Endothelial cell of umbilical vein (primary cell): ENCODE results near the gene PPM1L. TPM values are rescaled to one million over a fixed set of nuclear protein-coding genes. Genes with fewer than 3 reads are reported as not detected.

Experiments used
- BruUV-seq: library from RNA; stranded (reverse); fragments of 400-500 nt; replicated peaks from 2 replicates; lab custom pipeline; 2021; lab: Mats Ljungman, UMichigan
- CTCF ChIA-PET: fragments of 300-600, 350-600 bp; sonication (Branson Sonifier 250); formaldehyde crosslinking; loops from one replicate; lab custom pipeline; 2021; ENCODE audit warnings: antibody characterized with exemption, inconsistent platforms; lab: Charles Lee
- POLR2A ChIA-PET: fragments of 300-600, 350-600 bp; sonication (Branson Sonifier 250); formaldehyde crosslinking; loops from one replicate; lab custom pipeline; 2021; ENCODE audit warnings: antibody characterized with exemption, inconsistent platforms; lab: Charles Lee
- DNase-seq: peaks from one replicate; pipeline ENCODE4 v3.0.0-alpha.2; 2011; ENCODE audit warnings: low read depth, low spot score
- FAIRE-seq: peaks from 2 replicates; lab custom pipeline; 2011; peaks lifted over from hg19 to GRCh38; lab: Jason Lieb, UNC
- H2AFZ ChIP-seq: 2 replicates; pipeline ENCODE4 v1.6.0; 2012; ENCODE audit warnings: low read depth, low read length, control low read depth, inconsistent platforms
- H3K27ac ChIP-seq: 2 replicates; pipeline ENCODE4 v1.5.1; 2011; ENCODE audit warnings: low read depth, mild to moderate bottlenecking, control low read depth, low read length, moderate library complexity; ENCODE audit not compliant: insufficient read depth
- H3K27me3 ChIP-seq, 2 experiments: 2 replicates each; pipeline versions ENCODE4 v1.6.0 to v1.6.1; 2011; ENCODE audit warnings: low read length in 2 of 2, mixed read lengths in 1 of 2; ENCODE audit not compliant: control insufficient read depth in 2 of 2, insufficient read depth in 2 of 2
- H3K36me3 ChIP-seq, 2 experiments: 2 replicates in 1 of 2; 3 replicates in 1 of 2; pipeline ENCODE4 v1.5.1; 2011; ENCODE audit warnings: low read length in 2 of 2, mild to moderate bottlenecking in 1 of 2, moderate library complexity in 1 of 2; ENCODE audit not compliant: control insufficient read depth in 2 of 2, insufficient read depth in 2 of 2; ENCODE audit errors: extremely low read depth in 1 of 2
- H3K4me1 ChIP-seq: 3 replicates; pipeline ENCODE4 v1.5.1; 2011; ENCODE audit warnings: mild to moderate bottlenecking, low read length; ENCODE audit not compliant: control insufficient read depth, insufficient read depth; ENCODE audit errors: extremely low read depth
- H3K4me2 ChIP-seq: 2 replicates; pipeline ENCODE4 v1.6.1; 2011; ENCODE audit warnings: low read length, control low read depth, mixed read lengths; ENCODE audit not compliant: insufficient read depth
- H3K4me3 ChIP-seq, 3 experiments: fragments of 200-600 bp in 1 of 3; sonication (generic), shearing (Covaris generic) in 1 of 3; replicated peaks in 1 of 3; 2 replicates each; pipeline ENCODE4 v1.5.1; 2011 to 2016; ENCODE audit warnings: control low read depth in 3 of 3, low read length in 3 of 3, mild to moderate bottlenecking in 2 of 3, inconsistent platforms in 1 of 3, low read depth in 1 of 3, moderate library complexity in 1 of 3; ENCODE audit not compliant: insufficient read depth in 1 of 3
- H3K79me2 ChIP-seq: 2 replicates; pipeline ENCODE4 v1.6.0; 2012; ENCODE audit warnings: low read length, inconsistent platforms; ENCODE audit not compliant: control insufficient read depth, insufficient read depth
- H3K9ac ChIP-seq: replicated peaks from 2 replicates; pipeline ENCODE3; 2011; ENCODE audit warnings: low read length, control low read depth; ENCODE audit not compliant: insufficient read depth; ENCODE audit errors: extremely low read depth
- H3K9me1 ChIP-seq: replicated peaks from 3 replicates; pipeline ENCODE4 v1.6.0; 2011; ENCODE audit warnings: mild to moderate bottlenecking, low read length; ENCODE audit not compliant: control insufficient read depth, insufficient read depth; ENCODE audit errors: extremely low read depth
- H3K9me3 ChIP-seq: replicated peaks from 2 replicates; pipeline ENCODE4 v1.5.1; 2012; ENCODE audit warnings: low read length, inconsistent platforms; ENCODE audit not compliant: control insufficient read depth, insufficient read depth
- H4K20me1 ChIP-seq: replicated peaks from 2 replicates; pipeline ENCODE3; 2011; ENCODE audit warnings: mild to moderate bottlenecking, low read length; ENCODE audit not compliant: control insufficient read depth, insufficient read depth; ENCODE audit errors: extremely low read depth
- CTCF ChIP-seq, 2 donors: IDR thresholded peaks; 1 replicate in 1 of 2; 2 replicates in 1 of 2; pipeline ENCODE4 v1.5.1; 2011; ENCODE audit warnings: low read length in 2 of 2, mild to moderate bottlenecking in 2 of 2, moderate library complexity in 2 of 2, control low read depth in 1 of 2, inconsistent platforms in 1 of 2, low read depth in 1 of 2; ENCODE audit not compliant: insufficient read depth in 1 of 2; ENCODE audit errors: extremely low read depth in 1 of 2
- EZH2 ChIP-seq: IDR thresholded peaks from 2 replicates; pipeline ENCODE4 v1.6.1; 2012; ENCODE audit warnings: borderline replicate concordance, low read depth, mild to moderate bottlenecking, moderate library complexity, low read length, inconsistent platforms; ENCODE audit not compliant: severe bottlenecking
- FOS ChIP-seq: IDR thresholded peaks from 2 replicates; pipeline ENCODE4 v1.6.1; 2011; ENCODE audit warnings: mild to moderate bottlenecking, low read length, moderate library complexity, borderline replicate concordance; ENCODE audit not compliant: insufficient read depth
- GATA2 ChIP-seq: IDR thresholded peaks from 2 replicates; pipeline ENCODE4 v1.7.0; 2011; ENCODE audit warnings: low read depth, mild to moderate bottlenecking, moderate library complexity, mixed read lengths, low read length; ENCODE audit not compliant: insufficient read length, insufficient read depth
- JUN ChIP-seq: IDR thresholded peaks from 2 replicates; pipeline ENCODE4 v1.6.1; 2011; ENCODE audit warnings: borderline replicate concordance, low read depth; ENCODE audit not compliant: insufficient read length, insufficient read depth
- MAX ChIP-seq: IDR thresholded peaks from 2 replicates; pipeline ENCODE4 v1.6.1; 2011; ENCODE audit not compliant: insufficient read depth, insufficient read length
- MYC ChIP-seq: IDR thresholded peaks from one replicate; pipeline ENCODE4 v1.6.1; 2011; ENCODE audit warnings: mild to moderate bottlenecking, low read depth, low read length
- POLR2A ChIP-seq: IDR thresholded peaks from 2 replicates; pipeline ENCODE4 v1.6.1; 2012; ENCODE audit warnings: low read depth, mild to moderate bottlenecking, control low read depth, low read length
- POLR2AphosphoS5 ChIP-seq: IDR thresholded peaks from 2 replicates; pipeline ENCODE4 v1.6.1; 2012; ENCODE audit warnings: low read depth, mild to moderate bottlenecking, control low read depth, low read length, moderate library complexity; ENCODE audit not compliant: insufficient read depth
- dilution Hi-C: fragments of 300-500 bp; cut with MboI; formaldehyde crosslinking; loops from one replicate; pipeline ENCODE4 v1.15.0; 2019; ENCODE audit warnings: low sequenced_read_pairs; ENCODE audit not compliant: extremely low pct_ligation_motif_present
- intact Hi-C: fragments of 100-400 bp; cut with micrococcal nuclease; formaldehyde crosslinking; loops from one replicate; pipeline ENCODE4 v1.10.0; 2022
- polyA plus RNA-seq, 4 experiments: library from polyadenylated mRNA; depleted of rRNA in 3 of 4; stranded (reverse) in 3 of 4; unstranded in 1 of 4; fragments of >200 nt; gene quantifications; 2 replicates each; pipeline versions ENCODE4 v1.2.1 to v1.2.3, GENCODE V29; 2011 to 2012; ENCODE audit warnings: missing spikeins in 1 of 4
- total RNA-seq: library from RNA; stranded (reverse); gene quantifications from 2 replicates; pipeline ENCODE4 v1.2.3, GENCODE V29; 2021

Gene PPM1L
- total and polyA plus RNA-seq, 2 donors (not counting 3 experiments of a cell fraction or from before 2014, with no cell fraction given), result 0.63 to 2.9 TPM

- Histone ChIP-seq H3K4me1 (no peaks in the 10 kb centered on the region), H3K27ac (no peak overlapping the region), H3K9me3 (no peaks in the 10 kb centered on the region), H3K9ac (no peak overlapping the region), H2AFZ (no peak overlapping the region), H3K9me1 (no peaks in the 10 kb centered on the region), H3K36me3 (no peaks in the 10 kb centered on the region), H3K27me3 (no peaks in the 10 kb centered on the region), H3K79me2 (no peaks in the 10 kb centered on the region), H4K20me1 (no peaks in the 10 kb centered on the region), H3K4me3 (no peak overlapping the region), H3K4me2 (no peak overlapping the region)
- CTCF ChIA-PET, result no interaction called here
- DNase-seq (no peak), FAIRE-seq (no peak)
- TF ChIP-seq CTCF (IDR thresholded peaks at IDR 0.05; ENCODE audit: extremely low read depth in 1 of 2, insufficient read depth in 1 of 2, low read depth in 1 of 2, low read length in 2 of 2) (no peak), JUN (no peak), POLR2AphosphoS5 (no peak), EZH2 (no peak), FOS (no peak), POLR2A (no peak), MAX (no peak), GATA2 (no peak), MYC (no peak)
- dilution Hi-C loops, result no loop called here
- intact Hi-C loops, result no loop called here
- no TSS peak for BruUV-seq
- POLR2A ChIA-PET, result no interaction called here
Observed at GRCh38 chr3:160990446-160990845, 234.4 kb downstream of the PPM1L start.
